Endometrial microvascular endothelial cells (primary cell): ENCODE measurements around the gene TMEM119. TPM values are rescaled to one million over a fixed set of nuclear protein-coding genes. Genes with fewer than 3 reads are reported as not detected.

Source experiments
- in situ Hi-C: cut with HindIII; loops from 2 replicates; pipeline ENCODE4 v1.10.0; 2017; ENCODE audit warnings: low sequenced_read_pairs, low pct_unique_long_range_greater_than_20kb; ENCODE audit errors: inconsistent ontology term
- total RNA-seq: library from RNA; depleted of rRNA; stranded (reverse); fragments of >200 nt; gene quantifications from one replicate; pipeline ENCODE4 v1.2.3, GENCODE V29; 2015; ENCODE audit errors: inconsistent ontology term

The TMEM119 gene, protein sequence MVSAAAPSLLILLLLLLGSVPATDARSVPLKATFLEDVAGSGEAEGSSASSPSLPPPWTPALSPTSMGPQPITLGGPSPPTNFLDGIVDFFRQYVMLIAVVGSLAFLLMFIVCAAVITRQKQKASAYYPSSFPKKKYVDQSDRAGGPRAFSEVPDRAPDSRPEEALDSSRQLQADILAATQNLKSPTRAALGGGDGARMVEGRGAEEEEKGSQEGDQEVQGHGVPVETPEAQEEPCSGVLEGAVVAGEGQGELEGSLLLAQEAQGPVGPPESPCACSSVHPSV
- not detected for total RNA-seq

DNA sequence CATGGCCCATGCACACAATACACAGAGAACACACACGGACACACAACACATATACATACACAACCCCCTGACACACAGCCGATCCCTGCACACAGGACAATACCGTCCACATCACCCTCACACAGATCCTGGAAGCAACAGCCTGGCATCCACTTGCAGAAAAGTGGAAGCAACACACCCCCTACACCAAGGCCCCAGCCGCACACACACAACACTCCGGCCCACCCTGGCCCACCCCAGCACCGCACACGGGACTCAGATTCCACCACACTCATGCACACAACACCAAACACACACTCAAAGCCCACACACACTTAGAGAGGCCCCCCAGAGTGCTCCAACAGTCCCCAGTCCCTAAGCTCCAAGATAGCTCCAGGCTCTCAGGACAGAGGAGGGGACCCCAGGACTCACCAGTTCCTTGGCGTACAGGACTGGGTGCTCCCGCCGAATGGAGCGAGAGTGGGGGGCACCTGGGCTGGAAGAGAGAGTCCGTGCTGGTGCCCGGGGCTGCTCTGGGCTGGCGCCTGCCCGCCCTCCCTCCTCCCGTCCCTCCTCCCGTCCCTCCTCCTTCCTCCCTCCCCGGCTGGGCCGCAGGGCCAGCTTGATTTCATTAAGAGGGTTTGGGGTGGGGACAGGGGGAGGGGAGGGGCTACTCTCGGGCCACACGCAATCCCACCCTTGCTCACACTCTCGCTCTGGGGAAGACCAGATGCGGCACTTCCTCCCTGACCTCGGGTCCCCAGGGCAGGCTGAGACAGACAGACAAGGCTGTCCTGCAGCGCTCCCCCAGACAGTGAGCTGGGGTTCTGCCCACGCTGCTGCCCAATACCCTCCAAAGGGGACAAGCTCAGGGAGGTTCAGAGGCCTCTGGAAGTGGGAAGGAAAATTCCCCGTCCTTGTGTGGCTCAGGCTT is at the start of gene TMEM119:
Gene TMEM119, minus strand, starts transcription at position 526 of the 913 bp plus-strand sequence. CDS start 5,701 bp downstream, outside the sequence.
- in situ Hi-C loops, result no loop called here

GRCh38 chr12:108646600-108647579 is 49.0 kb upstream of the TMEM119 start:
- in situ Hi-C loops, result no loop called here

DNA sequence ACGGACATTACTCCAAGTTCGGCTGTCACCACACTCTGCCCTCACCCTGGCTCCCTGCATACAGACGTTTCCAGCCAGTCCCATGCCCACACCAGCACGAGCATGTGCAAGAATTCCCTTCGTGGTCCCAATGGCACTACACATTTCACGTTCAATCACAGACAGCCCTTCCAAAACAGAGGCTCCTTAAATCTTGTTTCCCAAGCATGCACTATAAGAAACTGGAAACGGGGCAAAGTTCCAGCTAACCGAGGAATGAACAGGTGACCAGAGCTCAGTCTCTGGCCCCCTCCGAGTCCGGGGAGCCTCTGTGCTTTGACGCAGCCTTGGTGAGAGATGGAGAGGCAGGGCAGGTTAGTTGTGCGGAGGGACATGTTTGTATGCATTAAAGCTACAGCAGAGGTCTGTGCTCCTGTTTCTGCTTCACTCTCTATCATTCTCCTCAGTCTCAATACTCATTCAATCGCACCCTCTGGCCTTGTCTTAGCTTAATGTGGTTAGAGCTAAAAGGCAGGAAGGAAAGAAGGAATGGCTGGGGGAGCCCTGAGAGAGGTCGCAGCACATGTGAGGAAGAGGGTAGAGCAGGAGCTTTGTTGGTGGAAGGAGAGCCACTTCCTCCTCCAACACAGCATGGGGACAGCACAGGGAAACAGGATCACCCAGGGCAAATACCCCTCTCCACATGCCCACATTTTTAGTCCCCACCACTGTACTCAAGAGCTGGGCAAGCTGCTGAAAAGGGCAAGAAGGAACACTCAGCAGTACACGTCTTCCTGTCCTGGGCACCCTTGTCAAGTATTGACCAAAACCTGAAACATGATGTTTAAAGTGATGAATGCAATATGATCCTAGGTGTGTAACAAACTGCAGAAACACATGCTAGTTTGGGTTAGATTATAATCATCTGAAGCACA is 48.1 kb upstream of the TMEM119 start:
- in situ Hi-C loops, result no loop called here

DNA sequence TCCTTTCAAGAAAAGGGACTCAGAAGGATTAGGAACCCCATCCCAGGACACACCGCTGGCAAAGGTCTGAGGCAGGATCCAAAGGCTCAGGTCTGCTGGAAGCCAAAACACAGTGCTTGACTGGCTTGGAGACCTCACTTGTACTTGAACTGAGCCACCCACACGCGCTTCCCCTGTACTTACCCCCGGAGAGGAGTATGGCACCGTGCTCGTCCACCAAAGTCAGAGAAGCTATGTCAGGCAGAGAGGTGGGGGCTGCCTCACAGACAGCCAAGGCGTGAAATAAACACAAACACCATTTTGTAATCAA is 46.9 kb upstream of the TMEM119 start:
- in situ Hi-C loops, result no loop called here

GRCh38 chr12:108643941-108644810 is 46.3 kb upstream of the TMEM119 start:
- in situ Hi-C loops, result no loop called here

GRCh38 chr12:108642899-108643654 is 45.2 kb upstream of the TMEM119 start:
- in situ Hi-C loops, result no loop called here

DNA sequence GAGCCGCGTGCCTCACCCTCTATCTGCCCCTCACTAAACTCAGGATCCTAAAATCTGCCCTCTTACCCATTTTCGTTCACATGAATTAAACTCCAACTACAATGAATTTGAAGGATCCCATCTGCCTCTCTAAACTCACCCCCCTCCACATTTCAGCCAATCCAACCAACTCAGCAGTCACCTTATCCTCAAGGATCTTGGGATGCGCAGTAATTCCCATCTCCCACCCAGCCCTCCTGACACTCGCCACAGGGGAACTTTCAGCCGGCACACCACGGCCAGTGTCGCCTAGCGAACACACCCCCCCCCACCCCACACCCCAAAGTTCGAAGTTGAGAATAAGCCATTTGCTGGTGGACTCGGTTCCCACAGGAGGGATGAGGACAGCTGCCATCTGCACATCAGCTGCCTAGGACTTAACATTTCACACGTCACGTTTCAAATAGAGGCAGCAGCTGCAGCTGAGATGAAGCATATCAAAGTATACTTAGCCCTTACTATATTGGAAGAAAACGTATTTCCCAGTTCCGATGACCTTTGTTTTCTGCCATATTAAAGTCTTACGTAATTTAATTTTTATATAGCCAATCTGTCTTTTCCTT is 44.5 kb upstream of the TMEM119 start:
- in situ Hi-C loops, result no loop called here

- in situ Hi-C loops, result no loop called here
Measured at GRCh38 chr12:108641446-108642268, 43.8 kb upstream of the TMEM119 start.

DNA sequence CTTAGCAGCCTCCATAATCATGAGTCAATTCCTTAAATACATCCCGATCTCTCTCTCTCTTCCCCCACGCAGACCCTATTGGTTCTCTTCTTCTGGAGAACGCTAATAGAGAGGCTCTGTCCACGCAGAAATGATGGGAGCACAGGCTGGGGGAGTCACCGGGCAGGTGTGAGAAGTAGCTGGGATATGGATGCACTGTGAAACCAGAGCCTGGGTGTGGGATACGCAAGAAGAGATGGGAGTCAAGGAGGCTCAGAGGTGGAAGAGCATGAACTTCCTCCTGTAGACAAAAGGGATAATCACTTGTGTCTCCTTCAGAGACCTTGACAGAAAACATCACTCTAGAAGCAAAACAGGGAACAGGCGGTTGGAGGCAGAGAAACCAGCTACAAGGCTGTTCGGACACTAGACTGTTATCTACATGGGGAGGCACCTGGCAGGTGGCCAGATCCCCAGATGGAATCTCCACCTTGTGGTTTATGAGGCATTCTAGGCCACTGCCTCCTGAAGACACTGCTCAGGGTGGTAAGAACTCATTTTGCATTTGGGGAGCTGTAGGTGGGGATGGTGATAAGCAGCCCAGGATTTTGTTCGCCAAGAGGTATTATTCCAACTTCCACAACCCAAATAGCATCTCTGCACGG is 43.0 kb upstream of the TMEM119 start:
- in situ Hi-C loops, result no loop called here

GRCh38 chr12:108638997-108639822 is 41.3 kb upstream of the TMEM119 start:
- in situ Hi-C loops, result no loop called here

DNA sequence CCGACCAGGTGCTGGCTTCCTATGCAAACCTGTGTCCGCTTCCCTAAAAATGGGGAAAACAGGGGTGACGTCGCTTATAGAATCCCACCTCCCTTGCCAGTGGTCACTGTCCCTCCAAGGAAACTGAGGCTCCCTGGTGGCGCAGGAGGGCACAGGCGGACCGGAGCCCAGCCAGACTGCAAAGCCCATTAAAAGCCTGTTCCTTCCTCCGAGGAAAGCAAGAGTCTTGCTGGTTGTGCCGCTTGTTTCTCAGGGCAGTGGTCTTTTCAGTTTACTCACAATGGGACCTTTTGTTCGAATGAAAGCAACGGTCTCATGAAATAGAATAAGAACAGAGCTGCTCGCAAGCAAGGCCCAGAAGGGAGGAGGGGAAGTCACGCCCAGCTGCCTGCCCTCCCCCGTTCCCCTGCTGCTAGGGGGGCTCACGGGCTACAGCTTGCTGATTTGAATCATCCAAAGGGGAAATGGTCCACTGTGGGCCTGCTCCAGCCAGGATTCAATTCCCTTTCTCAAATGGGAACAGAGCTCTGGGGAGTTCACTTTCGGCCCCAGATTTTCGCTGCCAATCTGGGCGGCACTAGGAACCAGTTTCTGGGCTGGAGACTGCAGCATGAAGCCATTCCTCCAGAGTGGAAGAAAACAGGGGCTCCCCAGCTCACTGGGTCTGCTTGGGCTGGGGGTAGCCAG is 40.4 kb upstream of the TMEM119 start:
- in situ Hi-C loops, result no loop called here

DNA sequence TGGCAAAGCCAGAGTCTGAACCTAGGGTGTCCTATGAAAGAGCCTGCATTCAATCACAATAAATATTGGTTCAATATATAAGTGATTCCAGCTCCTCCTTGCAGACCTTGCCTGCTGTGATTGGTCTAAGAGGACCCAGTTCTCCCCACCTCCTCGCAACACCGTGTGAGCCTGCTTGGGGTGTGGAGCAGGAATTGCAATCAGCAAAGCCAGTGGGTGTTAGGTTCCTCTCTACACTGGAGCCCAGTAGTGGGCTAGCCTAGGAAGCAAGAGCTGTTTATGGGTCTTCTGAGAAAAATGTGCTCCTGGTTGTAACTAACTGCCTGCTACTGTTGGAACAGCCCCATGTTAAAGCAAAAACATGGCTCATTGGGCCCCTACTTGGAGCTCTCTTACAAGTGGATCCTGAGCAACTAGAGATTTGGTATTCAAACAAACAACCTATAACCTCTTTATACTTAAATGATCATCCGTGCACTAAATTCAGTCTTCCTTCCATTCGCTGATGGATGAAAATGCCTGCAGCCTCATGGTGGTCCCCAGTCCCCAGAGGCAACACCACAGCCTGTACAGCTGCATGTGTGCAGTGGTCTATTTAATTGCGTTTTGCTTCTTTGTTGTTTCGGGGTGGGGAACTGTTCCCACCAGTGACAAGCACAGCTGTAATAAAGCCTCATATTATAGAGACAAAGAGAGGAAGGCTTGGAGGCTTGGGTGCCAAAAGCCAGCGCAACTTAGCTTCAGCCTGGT is 39.5 kb upstream of the TMEM119 start:
- in situ Hi-C loops, result no loop called here
